Keratinocyte (primary cell): ENCODE results near the gene SLC25A21. TPM values are rescaled to one million over a fixed set of nuclear protein-coding genes. Genes with fewer than 3 reads are reported as not detected.

Experiments
- DNase-seq: peaks from one replicate; pipeline ENCODE4 v3.0.0-alpha.2; 2011; ENCODE audit warnings: low read depth, missing footprints, low spot score
- FAIRE-seq: peaks from 2 replicates; lab custom pipeline; 2011; peaks lifted over from hg19 to GRCh38; lab: Jason Lieb, UNC
- H2AFZ ChIP-seq: 2 replicates; pipeline ENCODE4 v1.6.0; 2012; ENCODE audit warnings: low read length, control low read depth, inconsistent platforms; ENCODE audit not compliant: control insufficient read depth
- H3K27ac ChIP-seq: 2 replicates; pipeline ENCODE4 v1.5.1; 2011; ENCODE audit warnings: low read length; ENCODE audit not compliant: control insufficient read depth, insufficient read depth
- H3K27me3 ChIP-seq: 3 replicates; pipeline ENCODE4 v1.6.0; 2011; ENCODE audit warnings: low read length; ENCODE audit not compliant: control insufficient read depth, insufficient read depth; ENCODE audit errors: extremely low read depth
- H3K36me3 ChIP-seq, 2 experiments: 2 replicates in 1 of 2; 3 replicates in 1 of 2; pipeline ENCODE4 v1.5.1; 2011; ENCODE audit warnings: low read length in 2 of 2, mild to moderate bottlenecking in 1 of 2; ENCODE audit not compliant: control insufficient read depth in 2 of 2, insufficient read depth in 2 of 2; ENCODE audit errors: extremely low read depth in 1 of 2
- H3K4me1 ChIP-seq: 3 replicates; pipeline ENCODE4 v1.5.1; 2011; ENCODE audit warnings: low read length; ENCODE audit not compliant: control insufficient read depth, insufficient read depth; ENCODE audit errors: extremely low read depth
- H3K4me2 ChIP-seq: 3 replicates; pipeline ENCODE4 v1.6.0; 2011; ENCODE audit warnings: low read depth, low read length; ENCODE audit not compliant: control insufficient read depth, insufficient read depth; ENCODE audit errors: extremely low read depth
- H3K4me3 ChIP-seq, 3 experiments: fragments of 200-600 bp in 1 of 3; sonication (generic) in 1 of 3; 2 replicates in 2 of 3; 3 replicates in 1 of 3; pipeline ENCODE4 v1.5.1; 2011 to 2016; ENCODE audit warnings: low read length in 3 of 3, mild to moderate bottlenecking in 3 of 3, control low read depth in 2 of 3, inconsistent platforms in 1 of 3, low read depth in 1 of 3, mixed read lengths in 1 of 3, mixed run types in 1 of 3, moderate library complexity in 1 of 3; ENCODE audit not compliant: control insufficient read depth in 2 of 3, insufficient read depth in 2 of 3; ENCODE audit errors: extremely low read depth in 1 of 3
- H3K79me2 ChIP-seq: 2 replicates; pipeline ENCODE4 v1.6.0; 2012; ENCODE audit warnings: low read length; ENCODE audit not compliant: control insufficient read depth, insufficient read depth
- H3K9ac ChIP-seq: 3 replicates; pipeline ENCODE4 v1.6.0; 2011; ENCODE audit warnings: low read length; ENCODE audit not compliant: control insufficient read depth, insufficient read depth; ENCODE audit errors: extremely low read depth
- H3K9me1 ChIP-seq: 3 replicates; pipeline ENCODE4 v1.6.0; 2011; ENCODE audit warnings: low read length; ENCODE audit not compliant: control insufficient read depth, insufficient read depth; ENCODE audit errors: extremely low read depth
- H3K9me3 ChIP-seq: 2 replicates; pipeline ENCODE4 v1.5.1; 2012; ENCODE audit warnings: low read depth, low read length; ENCODE audit not compliant: control insufficient read depth
- H4K20me1 ChIP-seq: 3 replicates; pipeline ENCODE4 v1.6.0; 2011; ENCODE audit warnings: low read length; ENCODE audit not compliant: control insufficient read depth, insufficient read depth; ENCODE audit errors: extremely low read depth
- EZH2 ChIP-seq: IDR thresholded peaks from one replicate; pipeline ENCODE4 v1.6.1; 2012; ENCODE audit warnings: inconsistent platforms, mild to moderate bottlenecking, low read length, moderate library complexity
- dilution Hi-C: fragments of 300-500 bp; cut with MboI; formaldehyde crosslinking; loops from one replicate; pipeline ENCODE4 v1.7.0; 2020; ENCODE audit warnings: low sequenced_read_pairs; ENCODE audit not compliant: extremely low pct_ligation_motif_present
- polyA plus RNA-seq, 5 experiments: library from polyadenylated mRNA; depleted of rRNA in 3 of 5; stranded (reverse) in 3 of 5; stranded (forward) in 1 of 5; unstranded in 1 of 5; fragments of >200 nt; gene quantifications; 1 replicate in 1 of 5; 2 replicates in 3 of 5; 3 replicates in 1 of 5; pipeline versions ENCODE4 v1.2.1 to v1.2.3, GENCODE V29; 2011 to 2012; ENCODE audit warnings: missing spikeins in 2 of 5, low read depth in 1 of 5, low replicate concordance in 1 of 5
- TF ChIP-seq, protein P1 (sequence below), 3 experiments: IDR thresholded peaks in 1 of 3; conservative IDR thresholded peaks in 1 of 3; optimal IDR thresholded peaks in 1 of 3; 2 replicates in 2 of 3; 3 replicates in 1 of 3; pipeline versions ENCODE3 to v1.5.1; 2011; ENCODE audit warnings: low read length in 3 of 3, mild to moderate bottlenecking in 3 of 3, moderate library complexity in 2 of 3, control low read depth in 1 of 3, inconsistent platforms in 1 of 3; ENCODE audit not compliant: insufficient read depth in 2 of 3; ENCODE audit errors: extremely low read depth in 1 of 3

SLC25A21 gene
- polyA plus RNA-seq, 1 donor (not counting 4 experiments of a cell fraction or from before 2014, with no cell fraction given): 0.66 TPM

- no peak for FAIRE-seq
- dilution Hi-C loops: no loop called here
- H3K79me2 ChIP-seq: no peaks in the 10 kb centered on the region
- no peak for DNase-seq
- H3K4me1 ChIP-seq: no peaks in the 10 kb centered on the region
- H3K4me3 ChIP-seq: no peak overlapping the region
- H3K36me3 ChIP-seq: no peaks in the 10 kb centered on the region
- H3K27me3 ChIP-seq: no peaks in the 10 kb centered on the region
- no peaks in the 10 kb centered on the region for H4K20me1 ChIP-seq
- no peak overlapping the region for H3K9ac ChIP-seq
- H3K4me2 ChIP-seq: no peak overlapping the region
- no peak for TF ChIP-seq EZH2
- TF ChIP-seq, protein P1, sequence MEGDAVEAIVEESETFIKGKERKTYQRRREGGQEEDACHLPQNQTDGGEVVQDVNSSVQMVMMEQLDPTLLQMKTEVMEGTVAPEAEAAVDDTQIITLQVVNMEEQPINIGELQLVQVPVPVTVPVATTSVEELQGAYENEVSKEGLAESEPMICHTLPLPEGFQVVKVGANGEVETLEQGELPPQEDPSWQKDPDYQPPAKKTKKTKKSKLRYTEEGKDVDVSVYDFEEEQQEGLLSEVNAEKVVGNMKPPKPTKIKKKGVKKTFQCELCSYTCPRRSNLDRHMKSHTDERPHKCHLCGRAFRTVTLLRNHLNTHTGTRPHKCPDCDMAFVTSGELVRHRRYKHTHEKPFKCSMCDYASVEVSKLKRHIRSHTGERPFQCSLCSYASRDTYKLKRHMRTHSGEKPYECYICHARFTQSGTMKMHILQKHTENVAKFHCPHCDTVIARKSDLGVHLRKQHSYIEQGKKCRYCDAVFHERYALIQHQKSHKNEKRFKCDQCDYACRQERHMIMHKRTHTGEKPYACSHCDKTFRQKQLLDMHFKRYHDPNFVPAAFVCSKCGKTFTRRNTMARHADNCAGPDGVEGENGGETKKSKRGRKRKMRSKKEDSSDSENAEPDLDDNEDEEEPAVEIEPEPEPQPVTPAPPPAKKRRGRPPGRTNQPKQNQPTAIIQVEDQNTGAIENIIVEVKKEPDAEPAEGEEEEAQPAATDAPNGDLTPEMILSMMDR (optimal IDR thresholded peaks at IDR 0.05 in 1 of 3, IDR thresholded peaks at IDR 0.05 in 1 of 3, conservative IDR thresholded peaks at IDR 0.05 in 1 of 3; ENCODE audit: extremely low read depth in 1 of 3, insufficient read depth in 2 of 3, low read length in 3 of 3): no peak
- no peak overlapping the region for H2AFZ ChIP-seq
- no peaks in the 10 kb centered on the region for H3K9me3 ChIP-seq
- no peaks in the 10 kb centered on the region for H3K9me1 ChIP-seq
- H3K27ac ChIP-seq: no peak overlapping the region
Measured at GRCh38 chr14:36674659-36675058, 497.7 kb downstream of the SLC25A21 start.

GRCh38 chr14:36672095-36672494 is 500.3 kb downstream of the SLC25A21 start:
- Histone ChIP-seq H2AFZ (no peak overlapping the region), H3K79me2 (no peaks in the 10 kb centered on the region), H3K9me1 (no peaks in the 10 kb centered on the region), H4K20me1 (no peaks in the 10 kb centered on the region), H3K4me3 (no peak overlapping the region), H3K27ac (no peak overlapping the region), H3K4me1 (no peaks in the 10 kb centered on the region), H3K9ac (no peak overlapping the region), H3K9me3 (no peaks in the 10 kb centered on the region), H3K36me3 (no peaks in the 10 kb centered on the region), H3K27me3 (peaks cover under 1% of the 10 kb centered on the region), H3K4me2 (no peak overlapping the region)
- DNase-seq: no peak
- TF ChIP-seq, protein P1 (optimal IDR thresholded peaks at IDR 0.05 in 1 of 3, IDR thresholded peaks at IDR 0.05 in 1 of 3, conservative IDR thresholded peaks at IDR 0.05 in 1 of 3; ENCODE audit: extremely low read depth in 1 of 3, insufficient read depth in 2 of 3, low read length in 3 of 3): no peak
- TF ChIP-seq EZH2: no peak
- dilution Hi-C loops: no loop called here
- no peak for FAIRE-seq
